ACC112 (cell line): ENCODE data around the gene CFHR4.
"Not testable (repeated sequence)": the region's sequence is repeated elsewhere in the genome, so short reads cannot be mapped to it uniquely, and the experiment has no call there.

Source experiments
- H2AFZ ChIP-seq: fragments of 200-600 bp; sonication (generic); one replicate; pipeline ENCODE4 v1.6.0; 2017; ENCODE audit warnings: antibody characterized with exemption, low read length; ENCODE audit not compliant: unreplicated experiment
- H3K27ac ChIP-seq: fragments of 200-600 bp; sonication (generic); 2 replicates; pipeline ENCODE4 v1.5.1; 2014; ENCODE audit warnings: low read depth, mild to moderate bottlenecking, antibody characterized with exemption, low read length, moderate library complexity
- H3K27me3 ChIP-seq: fragments of 200-600 bp; sonication (generic); 2 replicates; pipeline ENCODE4 v1.6.1; 2014; ENCODE audit warnings: mild to moderate bottlenecking, antibody characterized with exemption, low read length, moderate library complexity, mixed read lengths; ENCODE audit not compliant: insufficient read depth
- H3K36me3 ChIP-seq: fragments of 200-600 bp; sonication (generic); 2 replicates; pipeline ENCODE4 v1.6.1; 2016; ENCODE audit warnings: mild to moderate bottlenecking, antibody characterized with exemption, low read length, moderate library complexity, mixed read lengths; ENCODE audit not compliant: insufficient read depth
- H3K4me1 ChIP-seq: fragments of 200-600 bp; sonication (generic); one replicate; pipeline ENCODE4 v1.6.1; 2016; ENCODE audit warnings: low read length, mixed read lengths; ENCODE audit not compliant: insufficient read depth, unreplicated experiment, control insufficient read depth
- H3K4me3 ChIP-seq: fragments of 200-600 bp; sonication (generic); 2 replicates; pipeline ENCODE4 v1.5.1; 2014; ENCODE audit warnings: mild to moderate bottlenecking, low read depth, low read length
- H3K79me2 ChIP-seq: fragments of 200-600 bp; sonication (generic); one replicate; pipeline ENCODE4 v1.6.0; 2016; ENCODE audit warnings: low read length; ENCODE audit not compliant: control insufficient read depth, unreplicated experiment, insufficient read depth

Gene CFHR4

GRCh38 chr1:196887515-196888239 is at the start of gene CFHR4:
TSS of gene CFHR4 (plus strand) at chr1:196888052. CDS start at chr1:196888151, 99 bp downstream.
- Histone ChIP-seq H3K36me3 (no peaks in the 10 kb centered on the region), H3K4me1 (no peaks in the 10 kb centered on the region), H3K27ac (no peak within 1 kb of the TSS), H3K27me3 (no peaks in the 10 kb centered on the region), H3K4me3 (no peak within 1 kb of the TSS), H2AFZ (no peak within 1 kb of the TSS), H3K79me2 (no peaks in the 10 kb centered on the region)

- H3K27me3 ChIP-seq, H3K27ac ChIP-seq, H3K4me3 ChIP-seq, H3K79me2 ChIP-seq, H3K4me1 ChIP-seq, H3K36me3 ChIP-seq, H2AFZ ChIP-seq: not testable (repeated sequence)
Observed at GRCh38 chr1:196849613-196850492, 38.0 kb upstream of the CFHR4 start.

DNA sequence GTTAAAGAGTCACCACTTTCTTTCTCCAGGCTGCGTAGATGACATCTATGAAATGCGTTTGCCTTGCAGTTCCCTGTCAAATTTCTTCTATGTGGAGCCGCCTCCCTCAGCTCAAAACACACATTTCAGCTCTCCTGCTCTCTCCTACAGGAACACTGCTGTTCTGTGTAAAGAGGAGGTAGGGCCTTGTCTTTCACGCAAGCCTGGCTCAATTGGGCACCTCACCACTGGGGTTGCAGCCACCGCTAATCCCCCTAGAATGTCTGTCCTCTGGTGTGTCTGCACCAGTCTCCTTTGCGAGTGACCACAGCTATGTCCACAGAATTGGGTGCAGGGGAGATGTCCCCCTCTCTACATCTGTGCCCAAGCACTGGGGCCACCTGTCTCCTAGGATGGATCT is 31.8 kb upstream of the CFHR4 start:
- no peaks in the 10 kb centered on the region for H3K79me2 ChIP-seq
- H3K27me3 ChIP-seq: no peaks in the 10 kb centered on the region
- H3K36me3 ChIP-seq: no peaks in the 10 kb centered on the region
- no peak overlapping the region for H3K4me3 ChIP-seq
- H3K27ac ChIP-seq: no peak overlapping the region
- no peaks in the 10 kb centered on the region for H3K4me1 ChIP-seq
- H2AFZ ChIP-seq: no peak overlapping the region

GRCh38 chr1:196857188-196857587 is 30.7 kb upstream of the CFHR4 start:
- Histone ChIP-seq H2AFZ (no peak overlapping the region), H3K4me1 (no peaks in the 10 kb centered on the region), H3K4me3 (no peak overlapping the region), H3K27ac (no peak overlapping the region), H3K36me3 (no peaks in the 10 kb centered on the region), H3K27me3 (no peaks in the 10 kb centered on the region), H3K79me2 (no peaks in the 10 kb centered on the region)

GRCh38 chr1:196858811-196859210 is 29.0 kb upstream of the CFHR4 start:
- Histone ChIP-seq H3K36me3 (no peaks in the 10 kb centered on the region), H3K27me3 (no peaks in the 10 kb centered on the region), H3K4me3 (no peak overlapping the region), H2AFZ (peak overlapping the region; percentile 59), H3K4me1 (no peaks in the 10 kb centered on the region), H3K79me2 (no peaks in the 10 kb centered on the region), H3K27ac (no peak overlapping the region)

GRCh38 chr1:196860323-196860884 is 27.4 kb upstream of the CFHR4 start:
- Histone ChIP-seq H3K79me2 (no peaks in the 10 kb centered on the region), H2AFZ (no peak overlapping the region), H3K4me1 (no peaks in the 10 kb centered on the region), H3K27me3 (no peaks in the 10 kb centered on the region), H3K27ac (no peak overlapping the region), H3K4me3 (no peak overlapping the region), H3K36me3 (no peaks in the 10 kb centered on the region)

GRCh38 chr1:196861429-196861828 is 26.4 kb upstream of the CFHR4 start:
- Histone ChIP-seq H3K79me2 (no peaks in the 10 kb centered on the region), H2AFZ (no peak overlapping the region), H3K4me3 (no peak overlapping the region), H3K27me3 (no peaks in the 10 kb centered on the region), H3K27ac (no peak overlapping the region), H3K4me1 (no peaks in the 10 kb centered on the region), H3K36me3 (no peaks in the 10 kb centered on the region)

DNA sequence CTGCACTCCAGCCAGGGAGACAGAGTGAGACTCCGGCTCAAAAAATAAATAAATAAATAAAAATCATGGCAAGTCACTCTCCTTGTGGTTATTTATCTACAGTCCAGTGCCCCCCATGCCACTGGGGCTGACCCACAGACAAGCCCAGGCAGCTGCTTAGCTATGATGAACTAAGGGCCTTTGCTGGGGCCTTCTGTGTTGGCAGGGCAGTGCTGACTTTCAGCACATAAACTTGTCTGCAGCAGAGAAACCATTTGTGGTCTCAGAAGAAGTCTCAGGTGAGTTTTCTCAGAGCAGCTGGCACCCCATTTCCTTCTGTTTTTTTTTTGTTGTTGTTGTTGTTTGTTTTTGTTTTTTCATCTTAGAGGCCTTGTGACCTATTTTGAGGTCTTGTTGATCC is 20.9 kb upstream of the CFHR4 start:
- Histone ChIP-seq H3K27ac (no peak overlapping the region), H3K36me3 (no peaks in the 10 kb centered on the region), H3K79me2 (no peaks in the 10 kb centered on the region), H3K27me3 (no peaks in the 10 kb centered on the region), H3K4me1 (no peaks in the 10 kb centered on the region), H2AFZ (no peak overlapping the region), H3K4me3 (no peak overlapping the region)

DNA sequence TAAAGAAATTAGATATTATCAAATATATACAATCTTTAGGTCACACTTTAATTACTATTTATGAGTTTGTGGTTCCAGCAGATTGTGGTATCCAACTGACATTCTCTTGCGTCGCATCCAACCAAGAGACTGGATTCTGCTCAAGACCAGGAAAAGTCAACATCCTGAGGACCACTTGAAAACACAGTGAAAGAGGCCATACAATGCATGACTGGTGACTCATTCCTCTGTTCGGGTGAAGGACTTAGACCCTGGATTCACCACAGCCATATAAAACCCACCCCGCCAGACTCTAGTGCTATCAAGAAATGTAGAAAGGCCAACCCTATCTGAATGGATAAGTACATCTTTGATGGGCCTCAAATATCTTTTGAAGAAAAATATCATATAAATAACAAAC is 14.5 kb upstream of the CFHR4 start:
- Histone ChIP-seq H3K27ac (no peak overlapping the region), H3K36me3 (no peaks in the 10 kb centered on the region), H3K4me1 (no peaks in the 10 kb centered on the region), H3K79me2 (no peaks in the 10 kb centered on the region), H2AFZ (no peak overlapping the region), H3K27me3 (peaks cover 4% of the 10 kb centered on the region; the same call in 1 of the 2 replicates), H3K4me3 (no peak overlapping the region)

GRCh38 chr1:196875935-196876334 is 11.9 kb upstream of the CFHR4 start:
- Histone ChIP-seq H2AFZ (no peak overlapping the region), H3K4me3 (no peak overlapping the region), H3K79me2 (no peaks in the 10 kb centered on the region), H3K36me3 (no peaks in the 10 kb centered on the region), H3K4me1 (no peaks in the 10 kb centered on the region), H3K27me3 (peaks cover 4% of the 10 kb centered on the region; the same call in 1 of the 2 replicates), H3K27ac (no peak overlapping the region)
